WTC11 (cell line): ENCODE data around the gene KTI12. TPM values are rescaled to one million over a fixed set of nuclear protein-coding genes. Genes with fewer than 3 reads are reported as not detected.

Experiments used
- ATAC-seq: fragments of 200-7000 bp; cut with Tn5 transposase; 2 replicates; pipeline ENCODE4 v1.10.0; 2021; ENCODE audit warnings: mild to moderate bottlenecking, moderate library complexity
- CTCF ChIA-PET: fragments of 300-600 bp; sonication (Branson Sonifier 250); formaldehyde crosslinking; loops from one replicate; lab custom pipeline; 2021; ENCODE audit warnings: antibody characterized with exemption; lab: Charles Lee
- POLR2A ChIA-PET: fragments of 350-600 bp; sonication (Branson Sonifier 250); formaldehyde crosslinking; loops from one replicate; lab custom pipeline; 2021; ENCODE audit warnings: antibody characterized with exemption; lab: Charles Lee
- DNase-seq: peaks from one replicate; pipeline ENCODE4 v3.0.0; 2021; ENCODE audit warnings: low spot score
- H3K27ac Mint-ChIP-seq: 2 replicates; pipeline ENCODE4 v1.8.0; 2021; ENCODE audit warnings: mixed read lengths
- H3K27me3 Mint-ChIP-seq: 2 replicates; pipeline ENCODE4 v1.8.0; 2021; ENCODE audit warnings: low read depth, mild to moderate bottlenecking, moderate library complexity, mixed read lengths
- H3K36me3 Mint-ChIP-seq: 2 replicates; pipeline ENCODE4 v1.8.0; 2021; ENCODE audit warnings: mixed read lengths
- H3K4me1 Mint-ChIP-seq: 2 replicates; pipeline ENCODE4 v1.8.0; 2022; ENCODE audit warnings: mixed read lengths
- H3K4me3 Mint-ChIP-seq: 2 replicates; pipeline ENCODE4 v1.8.0; 2021; ENCODE audit warnings: mild to moderate bottlenecking, moderate library complexity, mixed read lengths
- H3K9me3 Mint-ChIP-seq: 2 replicates; pipeline ENCODE4 v1.8.0; 2021; ENCODE audit warnings: mixed read lengths
- ATF2 ChIP-seq: sonication (generic); formaldehyde crosslinking; IDR thresholded peaks from 2 replicates; pipeline ENCODE4 v1.8.1; 2022; ENCODE audit warnings: low read depth, missing genetic modification reagents, borderline replicate concordance
- CBFB ChIP-seq: sonication (generic); formaldehyde crosslinking; IDR thresholded peaks from 2 replicates; pipeline ENCODE4 v1.8.1; 2022; ENCODE audit warnings: mild to moderate bottlenecking, low read depth, missing genetic modification reagents
- CREM ChIP-seq: sonication (generic); formaldehyde crosslinking; IDR thresholded peaks from 2 replicates; pipeline ENCODE4 v1.8.1; 2022; ENCODE audit warnings: mild to moderate bottlenecking, missing genetic modification reagents, moderate library complexity
- CTCF ChIP-seq: fragments of 200-600 bp; IDR thresholded peaks from 2 replicates; pipeline ENCODE4 v1.8.0; 2022; ENCODE audit warnings: antibody characterized with exemption
- EMX1 ChIP-seq: fragments of 250-450 bp; sonication (Bioruptor Pico); IDR thresholded peaks from 2 replicates; pipeline ENCODE4 v1.8.0; 2021; ENCODE audit warnings: mild to moderate bottlenecking
- FOXP1 ChIP-seq: sonication (generic); formaldehyde crosslinking; IDR thresholded peaks from 2 replicates; pipeline ENCODE4 v1.8.0; 2022; ENCODE audit warnings: missing genetic modification reagents, mild to moderate bottlenecking, moderate library complexity, borderline replicate concordance
- FOXP4 ChIP-seq: sonication (generic); formaldehyde crosslinking; IDR thresholded peaks from 2 replicates; pipeline ENCODE4 v1.8.0; 2022; ENCODE audit warnings: mild to moderate bottlenecking, missing genetic modification reagents
- GABPB1 ChIP-seq: sonication (generic); formaldehyde crosslinking; IDR thresholded peaks from 2 replicates; pipeline ENCODE4 v1.8.1; 2023; ENCODE audit warnings: mild to moderate bottlenecking, missing genetic modification reagents
- NFYB ChIP-seq: sonication (generic); formaldehyde crosslinking; conservative IDR thresholded peaks from 2 replicates; pipeline ENCODE4 v1.8.0; 2022; ENCODE audit warnings: low read depth, missing genetic modification reagents
- NR3C1 ChIP-seq: sonication (generic); formaldehyde crosslinking; conservative IDR thresholded peaks from 2 replicates; pipeline ENCODE4 v1.8.1; 2023; ENCODE audit warnings: low read depth, mild to moderate bottlenecking, missing genetic modification reagents
- OVOL2 ChIP-seq: fragments of 250-450 bp; sonication (Bioruptor Pico); IDR thresholded peaks from 2 replicates; pipeline ENCODE4 v1.9.0; 2021; ENCODE audit warnings: mild to moderate bottlenecking, borderline replicate concordance
- ZBTB43 ChIP-seq: sonication (generic); formaldehyde crosslinking; IDR thresholded peaks from 2 replicates; pipeline ENCODE4 v1.8.1; 2023; ENCODE audit warnings: mild to moderate bottlenecking, missing genetic modification reagents
- ZNF121 ChIP-seq: sonication (generic); formaldehyde crosslinking; IDR thresholded peaks from 2 replicates; pipeline ENCODE4 v1.8.0; 2023; ENCODE audit warnings: missing genetic modification reagents
- total RNA-seq: library from RNA; stranded (reverse); gene quantifications from 3 replicates; pipeline ENCODE4 v1.2.3, GENCODE V29; 2021
- TF ChIP-seq, protein P1 (sequence below): sonication (generic); formaldehyde crosslinking; IDR thresholded peaks from 2 replicates; pipeline ENCODE4 v1.8.0; 2023; ENCODE audit warnings: missing genetic modification reagents
- TF ChIP-seq, protein P2 (sequence below): sonication (generic); formaldehyde crosslinking; IDR thresholded peaks from 2 replicates; pipeline ENCODE4 v1.8.1; 2023; ENCODE audit warnings: mild to moderate bottlenecking, missing genetic modification reagents, moderate library complexity
- TF ChIP-seq, protein P3 (sequence below): sonication (generic); formaldehyde crosslinking; conservative IDR thresholded peaks from 2 replicates; pipeline ENCODE4 v1.8.1; 2023; ENCODE audit warnings: mild to moderate bottlenecking, low read depth, missing genetic modification reagents, moderate library complexity
- TF ChIP-seq, protein P4 (sequence below): fragments of 250-450 bp; sonication (Bioruptor Pico); IDR thresholded peaks from 2 replicates; pipeline ENCODE4 v2.1.2; 2022; ENCODE audit warnings: mild to moderate bottlenecking, moderate library complexity
- TF ChIP-seq, protein P5 (sequence below): fragments of 250-450 bp; sonication (Bioruptor Pico); IDR thresholded peaks from 2 replicates; pipeline ENCODE4 v1.9.0; 2021; ENCODE audit warnings: moderate library complexity, mild to moderate bottlenecking, inconsistent platforms, borderline replicate concordance

The KTI12 gene
- total RNA-seq, 1 experiment from 2014 or later = 10.1 TPM

- TF ChIP-seq ZBTB43 (CRISPR knock-in tag) = no peak
- TF ChIP-seq, protein P1, sequence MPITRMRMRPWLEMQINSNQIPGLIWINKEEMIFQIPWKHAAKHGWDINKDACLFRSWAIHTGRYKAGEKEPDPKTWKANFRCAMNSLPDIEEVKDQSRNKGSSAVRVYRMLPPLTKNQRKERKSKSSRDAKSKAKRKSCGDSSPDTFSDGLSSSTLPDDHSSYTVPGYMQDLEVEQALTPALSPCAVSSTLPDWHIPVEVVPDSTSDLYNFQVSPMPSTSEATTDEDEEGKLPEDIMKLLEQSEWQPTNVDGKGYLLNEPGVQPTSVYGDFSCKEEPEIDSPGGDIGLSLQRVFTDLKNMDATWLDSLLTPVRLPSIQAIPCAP = no peak
- TF ChIP-seq, protein P2, sequence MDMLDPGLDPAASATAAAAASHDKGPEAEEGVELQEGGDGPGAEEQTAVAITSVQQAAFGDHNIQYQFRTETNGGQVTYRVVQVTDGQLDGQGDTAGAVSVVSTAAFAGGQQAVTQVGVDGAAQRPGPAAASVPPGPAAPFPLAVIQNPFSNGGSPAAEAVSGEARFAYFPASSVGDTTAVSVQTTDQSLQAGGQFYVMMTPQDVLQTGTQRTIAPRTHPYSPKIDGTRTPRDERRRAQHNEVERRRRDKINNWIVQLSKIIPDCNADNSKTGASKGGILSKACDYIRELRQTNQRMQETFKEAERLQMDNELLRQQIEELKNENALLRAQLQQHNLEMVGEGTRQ (CRISPR knock-in tag) = no peak
- no peak for TF ChIP-seq OVOL2 (CRISPR knock-in tag)
- TF ChIP-seq CBFB (CRISPR knock-in tag) = no peak
- TF ChIP-seq ZNF121 (CRISPR knock-in tag) = no peak
- TF ChIP-seq, protein P3, sequence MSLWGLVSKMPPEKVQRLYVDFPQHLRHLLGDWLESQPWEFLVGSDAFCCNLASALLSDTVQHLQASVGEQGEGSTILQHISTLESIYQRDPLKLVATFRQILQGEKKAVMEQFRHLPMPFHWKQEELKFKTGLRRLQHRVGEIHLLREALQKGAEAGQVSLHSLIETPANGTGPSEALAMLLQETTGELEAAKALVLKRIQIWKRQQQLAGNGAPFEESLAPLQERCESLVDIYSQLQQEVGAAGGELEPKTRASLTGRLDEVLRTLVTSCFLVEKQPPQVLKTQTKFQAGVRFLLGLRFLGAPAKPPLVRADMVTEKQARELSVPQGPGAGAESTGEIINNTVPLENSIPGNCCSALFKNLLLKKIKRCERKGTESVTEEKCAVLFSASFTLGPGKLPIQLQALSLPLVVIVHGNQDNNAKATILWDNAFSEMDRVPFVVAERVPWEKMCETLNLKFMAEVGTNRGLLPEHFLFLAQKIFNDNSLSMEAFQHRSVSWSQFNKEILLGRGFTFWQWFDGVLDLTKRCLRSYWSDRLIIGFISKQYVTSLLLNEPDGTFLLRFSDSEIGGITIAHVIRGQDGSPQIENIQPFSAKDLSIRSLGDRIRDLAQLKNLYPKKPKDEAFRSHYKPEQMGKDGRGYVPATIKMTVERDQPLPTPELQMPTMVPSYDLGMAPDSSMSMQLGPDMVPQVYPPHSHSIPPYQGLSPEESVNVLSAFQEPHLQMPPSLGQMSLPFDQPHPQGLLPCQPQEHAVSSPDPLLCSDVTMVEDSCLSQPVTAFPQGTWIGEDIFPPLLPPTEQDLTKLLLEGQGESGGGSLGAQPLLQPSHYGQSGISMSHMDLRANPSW (CRISPR knock-in tag) = no peak
- TF ChIP-seq, protein P4, sequence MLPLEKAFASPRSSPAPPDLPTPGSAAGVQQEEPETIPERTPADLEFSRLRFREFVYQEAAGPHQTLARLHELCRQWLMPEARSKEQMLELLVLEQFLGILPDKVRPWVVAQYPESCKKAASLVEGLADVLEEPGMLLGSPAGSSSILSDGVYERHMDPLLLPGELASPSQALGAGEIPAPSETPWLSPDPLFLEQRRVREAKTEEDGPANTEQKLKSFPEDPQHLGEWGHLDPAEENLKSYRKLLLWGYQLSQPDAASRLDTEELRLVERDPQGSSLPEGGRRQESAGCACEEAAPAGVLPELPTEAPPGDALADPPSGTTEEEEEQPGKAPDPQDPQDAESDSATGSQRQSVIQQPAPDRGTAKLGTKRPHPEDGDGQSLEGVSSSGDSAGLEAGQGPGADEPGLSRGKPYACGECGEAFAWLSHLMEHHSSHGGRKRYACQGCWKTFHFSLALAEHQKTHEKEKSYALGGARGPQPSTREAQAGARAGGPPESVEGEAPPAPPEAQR = no peak
- TF ChIP-seq EMX1 = no peak
- no peak for TF ChIP-seq FOXP1 (CRISPR knock-in tag)
- TF ChIP-seq ATF2 (CRISPR knock-in tag) = no peak
- TF ChIP-seq, all 79 proteins: peak for 0
Measured at GRCh38 chr1:52037909-52038308, 4.3 kb upstream of the KTI12 start (continued).

- TF ChIP-seq GABPB1 (CRISPR knock-in tag) = peak; percentile 76
- no peak for TF ChIP-seq NR3C1 (CRISPR knock-in tag)
- POLR2A ChIA-PET = no interaction called here
- no peak for DNase-seq
- Mint-ChIP-seq H3K9me3 (no peaks in the 10 kb centered on the region), H3K4me3 (no peak overlapping the region), H3K27ac (no peak overlapping the region), H3K4me1 (peaks cover 9% of the 10 kb centered on the region), H3K27me3 (no peaks in the 10 kb centered on the region), H3K36me3 (peaks cover 24% of the 10 kb centered on the region)
- ATAC-seq = no peak
- CTCF ChIA-PET = no interaction called here
Measured at GRCh38 chr1:52037402-52037814, 3.8 kb upstream of the KTI12 start.

DNA sequence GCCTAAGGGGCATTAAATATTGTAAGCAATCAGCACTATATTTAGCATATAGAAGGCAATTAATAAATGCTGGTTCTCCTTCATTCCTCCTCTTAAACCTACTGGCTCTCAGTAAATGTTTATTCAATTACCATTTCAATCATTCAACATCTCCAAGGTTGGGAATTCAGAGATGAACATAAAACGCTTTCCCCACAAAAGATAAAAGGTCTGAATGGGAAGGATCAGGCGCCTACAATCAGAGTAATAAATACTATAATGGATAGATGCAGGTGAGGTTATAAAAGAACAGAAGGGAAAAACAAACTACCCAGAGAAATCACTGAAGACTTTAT is 407 bp upstream of the KTI12 start:
- POLR2A ChIA-PET = interaction anchor here (1.7 kb wide), 1 partner anchor 21 kb away, joined by 11 read pairs; the partner anchor contains the start of gene TXNDC12
- Mint-ChIP-seq H3K4me3 (peak overlapping the region; percentile 93), H3K27ac (peak overlapping the region; percentile 26), H3K27me3 (no peaks in the 10 kb centered on the region), H3K9me3 (no peaks in the 10 kb centered on the region), H3K4me1 (peaks cover 20% of the 10 kb centered on the region), H3K36me3 (peaks cover 11% of the 10 kb centered on the region)
- no peak for ATAC-seq
- CTCF ChIA-PET = interaction anchor here (1.3 kb wide), 1 partner anchor 315 kb away, joined by 5 read pairs; no protein-coding TSS in a partner anchor
- DNase-seq = no peak
- TF ChIP-seq, protein P4 = no peak
- TF ChIP-seq NFYB (CRISPR knock-in tag) (no peak), FOXP4 (CRISPR knock-in tag) (no peak), CTCF (no peak), CREM (no peak)
- TF ChIP-seq, protein P5, sequence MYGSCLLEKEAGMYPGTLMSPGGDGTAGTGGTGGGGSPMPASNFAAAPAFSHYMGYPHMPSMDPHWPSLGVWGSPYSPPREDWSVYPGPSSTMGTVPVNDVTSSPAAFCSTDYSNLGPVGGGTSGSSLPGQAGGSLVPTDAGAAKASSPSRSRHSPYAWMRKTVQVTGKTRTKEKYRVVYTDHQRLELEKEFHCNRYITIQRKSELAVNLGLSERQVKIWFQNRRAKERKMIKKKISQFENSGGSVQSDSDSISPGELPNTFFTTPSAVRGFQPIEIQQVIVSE (CRISPR knock-in tag) = no peak
